H9 (cell line): ENCODE results near the gene AIFM2. TPM values are rescaled to one million over a fixed set of nuclear protein-coding genes. Genes with fewer than 3 reads are reported as not detected.

Experiments used
- DNase-seq: peaks from one replicate; pipeline ENCODE4 v3.0.0-alpha.2; 2017
- H2AFZ ChIP-seq: one replicate; pipeline ENCODE4 v1.6.1; 2013; ENCODE audit warnings: mild to moderate bottlenecking, low read length, control low read depth, moderate library complexity
- H2AK5ac ChIP-seq: 2 replicates; pipeline ENCODE4 v1.6.1; 2013; ENCODE audit warnings: low read length, control low read depth, mixed read lengths; ENCODE audit not compliant: insufficient read length
- H2BK120ac ChIP-seq: one replicate; pipeline ENCODE4 v1.6.1; 2013; ENCODE audit warnings: low read depth, mild to moderate bottlenecking, low read length, control low read depth, inconsistent platforms; ENCODE audit not compliant: poor library complexity, severe bottlenecking
- H2BK12ac ChIP-seq: 2 replicates; pipeline ENCODE4 v1.6.1; 2013; ENCODE audit warnings: low read length, control low read depth, mixed read lengths, low read depth; ENCODE audit not compliant: insufficient read length
- H2BK15ac ChIP-seq: 2 replicates; pipeline ENCODE4 v1.6.1; 2013; ENCODE audit warnings: low read depth, low read length, control low read depth
- H2BK20ac ChIP-seq: one replicate; pipeline ENCODE4 v1.6.1; 2013; ENCODE audit warnings: low read depth, mild to moderate bottlenecking, low read length, control low read depth, inconsistent platforms; ENCODE audit not compliant: poor library complexity, severe bottlenecking
- H2BK5ac ChIP-seq: 2 replicates; pipeline ENCODE4 v1.6.1; 2013; ENCODE audit warnings: low read length, control low read depth, mixed read lengths; ENCODE audit not compliant: insufficient read length
- H3K14ac ChIP-seq: 2 replicates; pipeline ENCODE4 v1.6.1; 2013; ENCODE audit warnings: low read length, control low read depth; ENCODE audit not compliant: insufficient read depth
- H3K18ac ChIP-seq: 2 replicates; pipeline ENCODE4 v1.6.1; 2013; ENCODE audit warnings: low read depth, mild to moderate bottlenecking, mixed read lengths, low read length, control low read depth; ENCODE audit not compliant: insufficient read length
- H3K23ac ChIP-seq: 2 replicates; pipeline ENCODE4 v1.6.1; 2013; ENCODE audit warnings: low read length, control low read depth, mixed read lengths, low read depth; ENCODE audit not compliant: insufficient read length
- H3K23me2 ChIP-seq: 2 replicates; pipeline ENCODE4 v1.6.1; 2013; ENCODE audit warnings: low read depth, mild to moderate bottlenecking, mixed read lengths, low read length, control low read depth; ENCODE audit not compliant: insufficient read length, poor library complexity, severe bottlenecking
- H3K27ac ChIP-seq: 2 replicates; pipeline ENCODE4 v1.5.1; 2013; ENCODE audit warnings: low read length, control low read depth, mixed read lengths, low read depth; ENCODE audit not compliant: insufficient read length
- H3K27me3 ChIP-seq: 2 replicates; pipeline ENCODE4 v1.6.1; 2013; ENCODE audit warnings: low read length, control low read depth, inconsistent platforms; ENCODE audit not compliant: insufficient read depth
- H3K4ac ChIP-seq: 2 replicates; pipeline ENCODE4 v1.6.1; 2013; ENCODE audit warnings: low read depth, mild to moderate bottlenecking, control low read depth, inconsistent platforms, low read length, moderate library complexity
- H3K4me1 ChIP-seq: 2 replicates; pipeline ENCODE4 v1.6.1; 2013; ENCODE audit warnings: low read length, control low read depth, inconsistent platforms; ENCODE audit not compliant: insufficient read depth
- H3K4me2 ChIP-seq: 2 replicates; pipeline ENCODE4 v1.6.1; 2013; ENCODE audit warnings: low read length, control low read depth, mixed read lengths; ENCODE audit not compliant: insufficient read length, insufficient read depth
- H3K56ac ChIP-seq: 2 replicates; pipeline ENCODE4 v1.6.1; 2013; ENCODE audit warnings: low read depth, mild to moderate bottlenecking, mixed read lengths, low read length, control low read depth; ENCODE audit not compliant: insufficient read length
- H3K79me1 ChIP-seq: 2 replicates; pipeline ENCODE4 v1.6.1; 2013; ENCODE audit warnings: low read depth, mild to moderate bottlenecking, moderate library complexity, low read length, control low read depth, inconsistent platforms; ENCODE audit not compliant: insufficient read depth, poor library complexity, severe bottlenecking
- H3K79me2 ChIP-seq: 2 replicates; pipeline ENCODE4 v1.6.1; 2013; ENCODE audit warnings: low read length, control low read depth, inconsistent platforms; ENCODE audit not compliant: insufficient read depth
- H3K9ac ChIP-seq: 2 replicates; pipeline ENCODE4 v1.6.1; 2013; ENCODE audit warnings: low read length, control low read depth, mixed read lengths; ENCODE audit not compliant: insufficient read length; ENCODE audit errors: extremely low read depth
- H3K9me3 ChIP-seq: one replicate; pipeline ENCODE4 v1.6.1; 2013; ENCODE audit warnings: low read depth, low read length, inconsistent platforms; ENCODE audit not compliant: control insufficient read depth
- H3T11ph ChIP-seq: one replicate; pipeline ENCODE4 v1.6.1; 2013; ENCODE audit warnings: mild to moderate bottlenecking, low read length, control low read depth, inconsistent platforms
- H4K20me1 ChIP-seq: one replicate; pipeline ENCODE4 v1.6.1; 2013; ENCODE audit not compliant: control insufficient read depth, insufficient read length, insufficient read depth
- H4K5ac ChIP-seq: 2 replicates; pipeline ENCODE4 v1.6.1; 2013; ENCODE audit warnings: low read depth, mild to moderate bottlenecking, mixed read lengths, low read length, control low read depth; ENCODE audit not compliant: insufficient read length
- H4K8ac ChIP-seq: replicated peaks from 2 replicates; pipeline ENCODE4 v1.6.1; 2013; ENCODE audit warnings: low read length, control low read depth, mixed read lengths, low read depth; ENCODE audit not compliant: insufficient read length
- H4K91ac ChIP-seq: 2 replicates; pipeline ENCODE4 v1.6.1; 2013; ENCODE audit warnings: low read depth, mild to moderate bottlenecking, moderate library complexity, mixed read lengths, low read length, control low read depth; ENCODE audit not compliant: insufficient read length
- H3K27ac Mint-ChIP-seq, 3 experiments: 2 replicates in 2 of 3; 3 replicates in 1 of 3; pipeline ENCODE4 v1.8.0; 2020 to 2021; ENCODE audit warnings: mixed read lengths in 3 of 3, mild to moderate bottlenecking in 1 of 3, moderate library complexity in 1 of 3
- H3K27me3 Mint-ChIP-seq: 2 replicates; pipeline ENCODE4 v1.8.0; 2021; ENCODE audit warnings: low read depth, mild to moderate bottlenecking, moderate library complexity, mixed read lengths
- H3K36me3 Mint-ChIP-seq, 3 experiments: 2 replicates in 2 of 3; 3 replicates in 1 of 3; pipeline ENCODE4 v1.8.0; 2020 to 2021; ENCODE audit warnings: low read depth in 3 of 3, mixed read lengths in 3 of 3; ENCODE audit not compliant: insufficient read depth in 1 of 3
- H3K4me1 Mint-ChIP-seq, 2 experiments: 2 replicates each; pipeline ENCODE4 v1.8.0; 2020; ENCODE audit warnings: mixed read lengths in 2 of 2
- H3K4me3 Mint-ChIP-seq, 2 experiments: 2 replicates in 1 of 2; 3 replicates in 1 of 2; pipeline ENCODE4 v1.8.0; 2020 to 2021; ENCODE audit warnings: mild to moderate bottlenecking in 2 of 2, mixed read lengths in 2 of 2, moderate library complexity in 1 of 2
- H3K9me3 Mint-ChIP-seq, 2 experiments: 2 replicates in 1 of 2; 3 replicates in 1 of 2; pipeline ENCODE4 v1.8.0; 2020; ENCODE audit warnings: mild to moderate bottlenecking in 2 of 2, mixed read lengths in 2 of 2, moderate library complexity in 1 of 2
- WGBS: extraction: QIAGEN DNeasy Blood & Tissue Kit; methylation state at CpG from one replicate; pipeline ENCODE4 v1.1.7; 2013; ENCODE audit warnings: missing lambda C conversion rate, low lambda C conversion rate, mixed read lengths; ENCODE audit not compliant: insufficient read length; ENCODE audit errors: extremely low coverage; 5-methylcytosine and 5-hydroxymethylcytosine counted together
- total RNA-seq: library from RNA; stranded (reverse); gene quantifications from 2 replicates; pipeline ENCODE4 v1.2.1, GENCODE V29; 2021
- TF ChIP-seq, protein P1 (sequence below): fragments of 200-600 bp; sonication (generic); conservative IDR thresholded peaks from 3 replicates; pipeline ENCODE4 v1.8.0; 2021; ENCODE audit warnings: antibody characterized with exemption, mild to moderate bottlenecking

The AIFM2 gene
- total RNA-seq, 1 experiment from 2014 or later: 5.3 TPM

DNA sequence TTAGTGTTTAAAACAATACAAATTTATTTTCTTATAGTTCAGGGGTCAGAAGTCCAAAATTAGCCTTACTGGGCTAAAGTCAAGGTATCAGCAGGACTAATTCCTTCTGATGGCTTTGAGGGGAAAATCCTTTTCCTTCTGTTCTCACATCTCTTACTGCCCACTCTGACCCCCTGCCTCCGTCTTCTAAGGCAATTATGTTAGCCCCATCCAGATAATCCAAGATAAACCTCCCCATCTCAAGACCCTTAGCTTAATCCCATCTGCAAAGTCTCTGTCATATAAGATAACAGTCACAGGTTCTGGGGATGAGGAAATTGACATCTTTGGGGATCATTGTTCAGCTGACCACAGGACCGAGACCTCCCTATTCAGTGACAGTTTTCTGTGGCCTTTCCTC lies 57.7 kb downstream of the AIFM2 start:
- Histone ChIP-seq H2AK5ac (no peak overlapping the region), H3K4me1 (peaks cover 5% of the 10 kb centered on the region; the same call in 1 of the 2 replicates), H3K79me1 (no peaks in the 10 kb centered on the region), H3K4me2 (no peak overlapping the region), H3K23me2 (no peaks in the 10 kb centered on the region), H3K56ac (no peak overlapping the region), H4K8ac (no peak overlapping the region), H3K14ac (no peak overlapping the region), H3K23ac (no peak overlapping the region), H2BK15ac (no peak overlapping the region), H2BK5ac (no peak overlapping the region), H4K5ac (no peak overlapping the region), H4K91ac (no peak overlapping the region), H2BK12ac (no peak overlapping the region), H3K27me3 (no peaks in the 10 kb centered on the region), H3K27ac (no peak overlapping the region), H4K20me1 (no peaks in the 10 kb centered on the region), H3K79me2 (no peaks in the 10 kb centered on the region), H3K9me3 (no peaks in the 10 kb centered on the region), H3K9ac (no peak overlapping the region), H2AFZ (no peak overlapping the region), H3K18ac (no peak overlapping the region), H2BK20ac (no peak overlapping the region), H3K4ac (no peak overlapping the region), H3T11ph (no peak overlapping the region), H2BK120ac (no peak overlapping the region)
- Mint-ChIP-seq H3K36me3 (no peaks in the 10 kb centered on the region; a peak in 1 of 7 replicates), H3K27ac (no peak overlapping the region), H3K4me1 (peaks cover 11 to 18% of the 10 kb centered on the region in 2 experiments), H3K4me3 (no peak overlapping the region), H3K27me3 (peaks cover 18% of the 10 kb centered on the region), H3K9me3 (no peaks in the 10 kb centered on the region)
- no CpG with 5 or more reads among the region's 2 CpGs for WGBS
- TF ChIP-seq, protein P1, sequence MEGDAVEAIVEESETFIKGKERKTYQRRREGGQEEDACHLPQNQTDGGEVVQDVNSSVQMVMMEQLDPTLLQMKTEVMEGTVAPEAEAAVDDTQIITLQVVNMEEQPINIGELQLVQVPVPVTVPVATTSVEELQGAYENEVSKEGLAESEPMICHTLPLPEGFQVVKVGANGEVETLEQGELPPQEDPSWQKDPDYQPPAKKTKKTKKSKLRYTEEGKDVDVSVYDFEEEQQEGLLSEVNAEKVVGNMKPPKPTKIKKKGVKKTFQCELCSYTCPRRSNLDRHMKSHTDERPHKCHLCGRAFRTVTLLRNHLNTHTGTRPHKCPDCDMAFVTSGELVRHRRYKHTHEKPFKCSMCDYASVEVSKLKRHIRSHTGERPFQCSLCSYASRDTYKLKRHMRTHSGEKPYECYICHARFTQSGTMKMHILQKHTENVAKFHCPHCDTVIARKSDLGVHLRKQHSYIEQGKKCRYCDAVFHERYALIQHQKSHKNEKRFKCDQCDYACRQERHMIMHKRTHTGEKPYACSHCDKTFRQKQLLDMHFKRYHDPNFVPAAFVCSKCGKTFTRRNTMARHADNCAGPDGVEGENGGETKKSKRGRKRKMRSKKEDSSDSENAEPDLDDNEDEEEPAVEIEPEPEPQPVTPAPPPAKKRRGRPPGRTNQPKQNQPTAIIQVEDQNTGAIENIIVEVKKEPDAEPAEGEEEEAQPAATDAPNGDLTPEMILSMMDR: no peak
- DNase-seq: no peak
